Measurements from ENCODE around the gene RRAGB.

GRCh38 chrX:55796496-55796895 lies 78.9 kb downstream of the RRAGB start:
- TF ChIP-seq CTCF (IDR thresholded peaks at IDR 0.05) (no peak), POLR2A (IDR thresholded peaks at IDR 0.05) (no peak), EP300 (IDR thresholded peaks at IDR 0.05) (no peak), POLR2AphosphoS5 (IDR thresholded peaks at IDR 0.05) (no peak)
